ENCODE results near the gene NFIA.

Gene NFIA

GRCh38 chr1:61426254-61426653 lies 343.9 kb downstream of the NFIA start:
- no peak overlapping the region for H3K4me3 ChIP-seq (ENCODE audit: low read length)
- DNase-seq (ENCODE audit: low read depth): no peak
- TF ChIP-seq CTCF (conservative IDR thresholded peaks at IDR 0.05; ENCODE audit: low read depth, low read length): no peak

GRCh38 chr1:61426885-61427284 lies 344.5 kb downstream of the NFIA start:
- H3K4me3 ChIP-seq (ENCODE audit: low read length): no peak overlapping the region
- TF ChIP-seq CTCF (conservative IDR thresholded peaks at IDR 0.05; ENCODE audit: low read depth, low read length): no peak
- DNase-seq (ENCODE audit: low read depth): no peak

DNA sequence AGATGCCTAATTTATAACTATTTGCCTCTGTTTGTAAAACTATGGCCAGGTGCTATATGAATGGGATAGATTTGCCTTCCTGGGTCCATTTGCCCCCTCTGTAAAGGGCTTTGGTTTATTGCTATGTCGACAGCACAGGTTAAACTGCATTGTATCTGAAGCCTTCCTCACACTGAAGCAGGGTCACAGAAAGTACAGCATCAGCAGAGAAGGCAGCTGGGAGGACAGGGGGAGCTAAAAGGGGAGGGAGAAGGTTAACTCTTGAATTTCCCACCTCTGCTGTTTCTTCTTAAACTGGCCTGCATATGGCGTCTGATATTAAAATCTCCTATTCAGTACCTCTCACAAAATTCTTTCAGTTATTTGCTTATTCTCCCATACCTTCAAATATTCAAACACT lies 345.1 kb downstream of the NFIA start:
- H3K4me3 ChIP-seq (ENCODE audit: low read length): no peak overlapping the region
- DNase-seq (ENCODE audit: low read depth): no peak
- TF ChIP-seq CTCF (conservative IDR thresholded peaks at IDR 0.05; ENCODE audit: low read depth, low read length): no peak

DNA sequence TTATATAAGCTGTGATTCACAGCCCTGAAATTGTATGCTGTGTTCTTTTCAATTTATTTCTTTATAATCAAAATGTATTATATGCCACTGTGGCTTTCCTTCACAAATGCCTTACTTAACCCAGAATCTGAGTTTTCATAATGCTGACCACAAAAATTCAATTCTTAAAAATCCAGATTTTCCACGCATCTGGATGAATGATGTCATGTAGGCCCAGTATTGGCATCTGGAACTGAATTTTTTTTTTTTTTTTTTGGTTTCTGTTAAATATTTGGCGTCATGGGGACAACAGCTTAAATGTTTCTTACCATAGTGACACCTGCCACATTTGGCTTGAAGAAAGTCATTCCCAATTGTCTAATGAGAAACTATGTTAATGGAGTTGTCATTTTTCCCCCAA lies 345.8 kb downstream of the NFIA start:
- no peak for TF ChIP-seq CTCF (conservative IDR thresholded peaks at IDR 0.05; ENCODE audit: low read depth, low read length)
- no peak for DNase-seq (ENCODE audit: low read depth)
- no peak overlapping the region for H3K4me3 ChIP-seq (ENCODE audit: low read length)

DNA sequence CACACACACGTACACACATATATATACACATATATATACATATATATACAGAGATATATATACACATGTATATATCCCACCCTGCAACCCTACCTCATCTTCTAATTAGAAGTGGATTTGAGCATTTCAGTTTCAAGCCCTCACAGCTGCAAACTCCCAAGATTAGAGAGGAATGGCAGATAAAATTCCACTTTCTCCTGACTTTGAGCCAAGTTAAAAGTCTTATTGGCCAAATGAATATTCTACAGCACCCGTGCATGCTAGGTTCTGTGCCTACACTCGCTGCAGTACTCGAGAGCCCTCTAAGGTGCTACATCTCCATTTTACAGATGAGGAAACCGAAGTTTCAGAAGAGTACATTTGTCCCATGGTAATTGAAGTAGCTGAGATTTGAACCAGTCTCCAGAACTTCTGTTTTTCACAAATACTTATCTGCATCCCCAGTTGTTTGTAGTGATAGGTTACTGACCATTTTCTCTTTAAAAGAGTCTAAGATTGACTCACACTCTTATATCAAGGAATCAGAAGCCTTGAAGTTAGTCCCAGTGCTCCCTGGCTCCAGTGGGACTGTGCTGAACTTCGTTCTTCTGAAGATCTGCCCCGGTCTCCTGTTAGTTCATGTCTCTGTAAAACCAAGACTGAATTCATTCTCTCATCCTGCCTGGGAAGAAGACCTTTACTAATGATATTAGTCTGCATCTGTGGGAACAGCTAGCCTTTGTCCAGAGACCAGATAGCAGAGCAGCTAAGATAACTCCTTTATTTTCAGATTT lies 350.4 kb downstream of the NFIA start:
- H3K4me3 ChIP-seq (ENCODE audit: low read length): no peak overlapping the region
- no peak for DNase-seq (ENCODE audit: low read depth)
- no peak for TF ChIP-seq CTCF (conservative IDR thresholded peaks at IDR 0.05; ENCODE audit: low read depth, low read length)

GRCh38 chr1:61433646-61434045 lies 351.3 kb downstream of the NFIA start:
- DNase-seq (ENCODE audit: low read depth): no peak
- TF ChIP-seq CTCF (conservative IDR thresholded peaks at IDR 0.05; ENCODE audit: low read depth, low read length): no peak
- no peak overlapping the region for H3K4me3 ChIP-seq (ENCODE audit: low read length)

DNA sequence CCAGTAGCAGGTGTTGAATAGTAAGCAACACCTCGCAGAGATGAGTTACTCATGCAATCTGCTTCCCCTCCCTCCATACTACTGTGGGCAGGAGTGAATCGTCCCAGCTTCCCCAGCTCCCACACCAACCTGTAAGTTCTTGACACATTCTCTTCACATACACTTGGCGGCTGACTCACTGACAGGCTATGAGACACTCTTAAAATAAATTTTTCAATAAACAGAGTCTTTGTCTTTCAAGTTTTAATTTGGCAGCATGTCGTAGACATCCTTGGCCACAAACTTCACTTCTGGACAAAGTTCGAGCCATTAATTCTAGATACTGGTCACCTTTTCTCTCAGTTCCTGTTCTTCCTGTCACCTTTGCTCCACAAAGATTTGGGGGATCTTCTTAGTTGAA lies 351.9 kb downstream of the NFIA start:
- DNase-seq (ENCODE audit: low read depth): no peak
- no peak for TF ChIP-seq CTCF (conservative IDR thresholded peaks at IDR 0.05; ENCODE audit: low read depth, low read length)
- no peak overlapping the region for H3K4me3 ChIP-seq (ENCODE audit: low read length)
